GM12874 (cell line): ENCODE measurements around the gene DIP2A.

ENCODE experiments used
- TF ChIP-seq, protein P1 (sequence below): IDR thresholded peaks from 2 replicates; pipeline ENCODE4 v1.5.1; 2011; ENCODE audit warnings: low read depth, mild to moderate bottlenecking, control low read depth, low read length, moderate library complexity; ENCODE audit not compliant: insufficient read depth

DIP2A gene

DNA sequence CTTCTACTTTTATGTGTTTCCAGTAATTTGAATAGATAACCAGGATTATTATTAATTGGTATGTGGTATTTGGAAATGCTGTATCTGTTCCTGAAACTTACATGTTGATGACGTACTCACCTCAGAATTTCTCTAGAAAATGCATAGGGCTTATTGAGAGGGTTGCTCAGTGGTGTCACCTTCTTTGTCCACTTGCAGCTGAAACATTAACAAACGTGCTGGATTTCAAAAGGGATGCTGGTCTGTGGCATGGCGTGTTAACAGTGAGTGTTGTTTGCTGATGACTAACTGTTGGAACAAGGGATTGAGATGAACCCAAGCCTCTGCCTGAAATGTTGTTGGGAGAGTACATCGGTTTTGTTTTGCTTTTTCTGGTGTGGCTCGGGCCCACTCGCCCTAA is 78.3 kb downstream of the DIP2A start:
- TF ChIP-seq, protein P1, sequence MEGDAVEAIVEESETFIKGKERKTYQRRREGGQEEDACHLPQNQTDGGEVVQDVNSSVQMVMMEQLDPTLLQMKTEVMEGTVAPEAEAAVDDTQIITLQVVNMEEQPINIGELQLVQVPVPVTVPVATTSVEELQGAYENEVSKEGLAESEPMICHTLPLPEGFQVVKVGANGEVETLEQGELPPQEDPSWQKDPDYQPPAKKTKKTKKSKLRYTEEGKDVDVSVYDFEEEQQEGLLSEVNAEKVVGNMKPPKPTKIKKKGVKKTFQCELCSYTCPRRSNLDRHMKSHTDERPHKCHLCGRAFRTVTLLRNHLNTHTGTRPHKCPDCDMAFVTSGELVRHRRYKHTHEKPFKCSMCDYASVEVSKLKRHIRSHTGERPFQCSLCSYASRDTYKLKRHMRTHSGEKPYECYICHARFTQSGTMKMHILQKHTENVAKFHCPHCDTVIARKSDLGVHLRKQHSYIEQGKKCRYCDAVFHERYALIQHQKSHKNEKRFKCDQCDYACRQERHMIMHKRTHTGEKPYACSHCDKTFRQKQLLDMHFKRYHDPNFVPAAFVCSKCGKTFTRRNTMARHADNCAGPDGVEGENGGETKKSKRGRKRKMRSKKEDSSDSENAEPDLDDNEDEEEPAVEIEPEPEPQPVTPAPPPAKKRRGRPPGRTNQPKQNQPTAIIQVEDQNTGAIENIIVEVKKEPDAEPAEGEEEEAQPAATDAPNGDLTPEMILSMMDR = no peak

DNA sequence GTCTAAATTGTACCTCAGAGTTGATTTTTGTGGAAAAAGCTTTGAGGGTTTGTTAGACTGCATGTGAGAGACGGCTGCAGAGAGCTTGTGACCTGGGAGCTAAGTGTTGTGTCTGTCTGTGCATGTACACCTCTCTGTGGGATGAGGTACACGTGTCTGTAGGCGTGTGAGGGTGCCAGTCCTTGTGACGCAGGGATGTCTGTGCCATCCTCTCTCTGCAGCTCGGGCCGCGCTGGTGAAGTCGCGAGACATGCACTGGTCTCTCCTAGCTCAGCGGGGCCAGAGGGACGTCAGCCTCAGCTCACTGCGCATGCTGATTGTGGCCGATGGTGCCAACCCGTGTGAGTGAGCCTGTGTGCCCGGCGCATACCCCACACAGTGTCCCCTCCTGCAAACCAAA is 79.6 kb downstream of the DIP2A start:
- TF ChIP-seq, protein P1 = no peak

DNA sequence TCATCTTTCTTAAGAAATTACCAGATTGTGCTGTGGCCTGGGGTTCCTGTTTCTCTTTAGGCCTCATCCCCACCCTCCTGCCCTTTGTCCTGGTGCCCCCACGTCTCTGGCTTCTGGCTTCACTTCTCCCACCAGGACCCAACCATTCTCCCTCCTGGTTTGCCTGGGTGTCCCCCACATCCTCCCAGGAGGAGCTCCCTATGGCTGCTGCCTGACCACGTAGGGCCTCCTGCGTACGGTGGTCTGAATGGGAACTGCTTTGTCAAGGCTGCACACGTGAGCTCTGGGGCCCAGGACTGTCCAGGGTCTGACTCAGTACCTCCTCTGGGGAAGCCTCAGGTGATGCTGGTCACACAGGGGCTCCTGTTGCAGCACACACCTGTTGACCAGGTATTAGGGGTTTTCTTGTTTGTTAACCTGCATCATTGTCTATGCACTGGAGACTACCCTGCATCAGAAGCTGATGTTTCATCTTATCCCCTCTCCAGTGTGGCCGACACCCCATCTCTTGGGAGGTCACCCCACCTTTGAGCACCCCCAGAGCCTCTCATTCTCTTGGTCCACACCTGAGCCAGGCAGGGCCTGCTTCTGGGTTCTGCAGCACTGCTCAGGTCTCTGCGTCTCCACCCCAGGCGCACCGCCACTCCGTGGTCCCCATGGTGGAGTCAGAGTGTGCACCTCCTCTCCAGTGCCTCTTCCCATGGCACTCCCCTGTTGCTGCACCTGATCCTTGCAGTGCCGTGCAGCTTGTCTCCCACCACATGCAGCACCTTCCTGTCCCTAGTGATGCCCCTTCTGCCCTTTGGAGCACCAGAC is 80.4 kb downstream of the DIP2A start:
- TF ChIP-seq, protein P1 = no peak

DNA sequence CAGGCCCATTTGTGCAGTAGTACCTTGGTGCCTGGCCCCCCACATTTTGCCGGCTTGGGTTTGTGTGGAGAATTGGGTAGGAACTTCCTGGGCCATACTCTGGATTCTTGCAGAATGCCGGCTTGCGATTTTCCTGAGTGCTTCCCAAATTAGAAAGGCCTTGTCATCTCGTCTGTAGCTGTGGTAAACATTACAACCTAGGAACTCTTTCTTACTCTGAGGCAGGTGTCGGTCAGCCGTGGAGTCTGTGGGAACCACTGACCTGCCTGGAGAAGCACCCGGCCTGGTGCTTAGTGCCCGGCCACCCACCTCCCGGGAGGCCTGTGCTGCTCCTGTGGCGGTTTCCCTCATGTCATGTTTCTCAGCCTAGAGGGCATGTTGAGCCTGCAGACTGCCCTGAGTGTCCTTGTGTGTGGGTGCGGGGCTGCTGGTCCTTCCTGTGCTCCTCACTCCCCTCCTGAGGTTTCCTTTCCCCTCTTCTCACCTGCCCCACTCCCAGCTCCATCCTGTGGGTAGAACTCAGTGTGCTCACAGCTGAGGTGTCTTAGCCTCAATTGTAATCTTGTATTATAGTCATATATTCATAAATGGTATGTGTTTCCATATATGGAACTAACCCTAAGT is 81.5 kb downstream of the DIP2A start:
- TF ChIP-seq, protein P1 = no peak

DNA sequence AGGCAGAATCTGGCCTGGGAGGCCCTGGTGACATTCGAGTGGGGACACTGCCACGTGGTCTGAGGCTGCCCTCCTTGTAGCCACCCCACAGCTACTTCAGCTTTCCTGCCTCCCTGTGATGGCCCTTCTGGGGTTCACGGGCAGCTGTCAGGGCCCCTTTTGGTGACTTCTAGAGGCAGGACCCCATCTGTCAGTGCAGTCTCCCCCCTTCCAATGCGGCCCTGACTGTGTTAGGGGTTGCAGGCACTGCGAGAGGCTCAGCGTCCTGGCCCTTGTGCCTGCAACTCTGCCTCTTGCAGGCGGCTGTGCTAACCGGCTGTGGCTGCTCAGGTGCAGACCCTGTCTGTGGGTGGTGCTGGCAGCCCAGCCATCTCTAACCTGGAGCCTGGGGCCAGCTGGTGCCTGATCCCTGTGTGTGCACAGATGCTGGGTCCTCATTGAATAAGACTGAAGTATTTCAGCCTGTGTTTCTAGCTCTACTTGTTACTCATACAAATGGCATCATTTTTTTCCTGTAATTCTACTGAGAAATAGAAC is 84.0 kb downstream of the DIP2A start:
- TF ChIP-seq, protein P1 = no peak

DNA sequence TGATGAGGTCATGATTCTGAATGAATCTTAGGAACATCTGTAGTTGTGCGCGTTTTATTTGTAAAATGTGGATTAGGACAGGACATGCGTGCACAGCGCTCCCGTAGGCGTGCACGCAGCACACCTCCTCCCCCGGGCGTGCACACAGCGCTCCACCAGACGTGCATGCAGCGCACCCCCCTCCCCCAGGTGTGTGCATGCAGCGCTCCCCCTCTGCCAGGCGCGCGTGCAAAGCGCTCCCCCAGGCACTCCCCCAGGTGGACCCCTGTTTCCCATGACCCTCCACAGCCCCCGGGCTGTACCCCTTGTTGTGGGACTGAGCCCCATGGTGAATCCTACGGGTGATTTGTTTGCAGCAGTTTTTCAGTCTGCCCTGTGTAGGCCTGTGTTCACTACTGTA is 84.6 kb downstream of the DIP2A start:
- TF ChIP-seq, protein P1 = no peak

DNA sequence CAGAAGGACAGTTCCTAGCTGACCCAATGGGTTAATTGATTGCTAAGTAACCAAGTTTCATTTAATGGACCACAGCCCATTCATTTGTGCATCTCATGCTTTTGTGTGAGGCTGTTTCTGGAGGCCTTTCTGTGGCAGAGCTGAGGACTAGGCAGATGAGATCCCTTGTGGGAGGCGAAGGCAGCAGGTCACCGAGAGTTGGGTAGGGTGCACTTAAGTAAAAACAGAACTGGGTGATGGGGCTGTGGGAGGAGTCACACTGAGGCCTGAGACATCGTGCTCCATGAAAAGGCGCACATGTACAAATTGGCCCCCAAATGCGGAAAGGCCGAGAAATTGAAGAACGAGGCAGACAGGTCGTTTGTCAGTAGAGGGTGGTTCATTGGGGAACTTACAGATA is 85.3 kb downstream of the DIP2A start:
- TF ChIP-seq, protein P1 = no peak
